ENCODE measurements around the gene ADCY1.

The ADCY1 gene

GRCh38 chr7:45708046-45708950 lies 134.1 kb downstream of the ADCY1 start:
- in situ Hi-C loops (cut with HindIII; ENCODE audit: low sequenced_read_pairs) = no loop called here

GRCh38 chr7:45709168-45710042 lies 135.2 kb downstream of the ADCY1 start:
- in situ Hi-C loops (cut with HindIII; ENCODE audit: low sequenced_read_pairs) = no loop called here

- in situ Hi-C loops (cut with HindIII; ENCODE audit: low sequenced_read_pairs) = no loop called here
These were observed 136.3 kb downstream of the ADCY1 start for GRCh38 chr7:45710271-45711160.

- in situ Hi-C loops (cut with HindIII; ENCODE audit: low sequenced_read_pairs) = no loop called here
These were observed 137.0 kb downstream of the ADCY1 start for GRCh38 chr7:45711161-45711490.

- in situ Hi-C loops (cut with HindIII; ENCODE audit: low sequenced_read_pairs) = no loop called here
These were observed 138.0 kb downstream of the ADCY1 start for GRCh38 chr7:45712057-45712689.

GRCh38 chr7:45712872-45713668 lies 138.9 kb downstream of the ADCY1 start:
- in situ Hi-C loops (cut with HindIII; ENCODE audit: low sequenced_read_pairs) = no loop called here

GRCh38 chr7:45713669-45714520 lies 139.7 kb downstream of the ADCY1 start:
- in situ Hi-C loops (cut with HindIII; ENCODE audit: low sequenced_read_pairs) = no loop called here

- in situ Hi-C loops (cut with HindIII; ENCODE audit: low sequenced_read_pairs) = no loop called here
These were observed 140.3 kb downstream of the ADCY1 start for GRCh38 chr7:45714521-45714820.

- in situ Hi-C loops (cut with HindIII; ENCODE audit: low sequenced_read_pairs) = no loop called here
These were observed 141.5 kb downstream of the ADCY1 start for GRCh38 chr7:45715471-45716352.

GRCh38 chr7:45716380-45717203 lies 142.4 kb downstream of the ADCY1 start:
- in situ Hi-C loops (cut with HindIII; ENCODE audit: low sequenced_read_pairs) = no loop called here

- in situ Hi-C loops (cut with HindIII; ENCODE audit: low sequenced_read_pairs) = no loop called here
These were observed 143.5 kb downstream of the ADCY1 start for GRCh38 chr7:45717537-45718235.

- in situ Hi-C loops (cut with HindIII; ENCODE audit: low sequenced_read_pairs) = no loop called here
These were observed 144.5 kb downstream of the ADCY1 start for GRCh38 chr7:45718464-45719330.

- in situ Hi-C loops (cut with HindIII; ENCODE audit: low sequenced_read_pairs) = no loop called here
These were observed 146.8 kb downstream of the ADCY1 start for GRCh38 chr7:45720989-45721388.

- in situ Hi-C loops (cut with HindIII; ENCODE audit: low sequenced_read_pairs) = no loop called here
These were observed 147.8 kb downstream of the ADCY1 start for GRCh38 chr7:45721686-45722598.

Data from endothelial cell of hepatic sinusoid (primary cell).